Upper lobe of right lung (tissue), 1 donor: ENCODE data around the gene STAB2. TPM values are rescaled to one million over a fixed set of nuclear protein-coding genes. Genes with fewer than 3 reads are reported as not detected.

Source experiments
- ATAC-seq: fragments of 200-7000 bp; cut with Tn5 transposase; one replicate; pipeline ENCODE4 v1.9.1; 2020; ENCODE audit warnings: mild to moderate bottlenecking, moderate library complexity
- DNase-seq: peaks from one replicate; pipeline ENCODE4 v3.0.0-alpha.2; 2020
- H3K27ac ChIP-seq: fragments of 200-600 bp; one replicate; pipeline ENCODE4 v1.8.0; 2022
- H3K27me3 ChIP-seq: fragments of 200-600 bp; one replicate; pipeline ENCODE4 v1.8.0; 2022; ENCODE audit warnings: mild to moderate bottlenecking
- H3K36me3 ChIP-seq: fragments of 200-600 bp; one replicate; pipeline ENCODE4 v1.8.0; 2022
- H3K4me1 ChIP-seq: fragments of 200-600 bp; one replicate; pipeline ENCODE4 v1.8.0; 2022
- H3K4me3 ChIP-seq: fragments of 200-600 bp; one replicate; pipeline ENCODE4 v1.8.0; 2022; ENCODE audit warnings: mild to moderate bottlenecking
- H3K9me3 ChIP-seq: fragments of 200-600 bp; one replicate; pipeline ENCODE4 v1.8.0; 2022
- intact Hi-C: fragments of 100-400 bp; cut with DNase I; formaldehyde crosslinking; loops from one replicate; pipeline ENCODE4 v1.11.0; 2022
- total RNA-seq: library from RNA; stranded (reverse); fragmentation: NEBNext Ultra II Directional; extraction: Animal tissue kit (Norgen Biotek cat#: 25700); gene quantifications from one replicate; pipeline ENCODE4 v1.2.1, GENCODE V29; 2021
- TF ChIP-seq, protein P1 (sequence below): fragments of 200-600 bp; IDR thresholded peaks from one replicate; pipeline ENCODE4 v1.8.0; 2022; ENCODE audit warnings: antibody characterized with exemption
- donor health status: DM: no; HTN: yes; CAD: no; lungs with severe emphysema.

The STAB2 gene
- total RNA-seq, 1 donor from 2014 or later = 2.6 TPM

DNA sequence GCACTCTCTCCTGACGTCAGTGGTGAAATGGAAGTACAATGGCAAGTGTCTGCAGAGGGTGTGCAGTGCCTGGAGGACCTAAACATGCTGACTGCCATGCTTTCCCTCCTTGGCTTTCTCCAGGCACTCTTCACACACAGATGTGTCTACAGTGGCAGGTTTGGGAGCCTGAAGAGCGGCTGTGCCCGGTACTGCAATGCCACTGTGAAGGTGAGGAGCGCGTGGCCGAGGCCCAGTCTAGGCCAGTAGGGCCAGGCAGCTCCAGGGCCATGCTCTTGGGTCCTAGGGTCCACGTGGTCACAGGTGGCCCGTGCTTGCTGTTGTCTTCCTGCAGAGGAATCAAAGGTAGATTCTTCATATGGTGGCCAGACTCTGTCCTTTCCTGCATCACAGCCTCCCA is 81.4 kb downstream of the STAB2 start:
- intact Hi-C loops = no loop called here
- DNase-seq = no peak
- H3K27ac ChIP-seq = no peak overlapping the region
- TF ChIP-seq, protein P1, sequence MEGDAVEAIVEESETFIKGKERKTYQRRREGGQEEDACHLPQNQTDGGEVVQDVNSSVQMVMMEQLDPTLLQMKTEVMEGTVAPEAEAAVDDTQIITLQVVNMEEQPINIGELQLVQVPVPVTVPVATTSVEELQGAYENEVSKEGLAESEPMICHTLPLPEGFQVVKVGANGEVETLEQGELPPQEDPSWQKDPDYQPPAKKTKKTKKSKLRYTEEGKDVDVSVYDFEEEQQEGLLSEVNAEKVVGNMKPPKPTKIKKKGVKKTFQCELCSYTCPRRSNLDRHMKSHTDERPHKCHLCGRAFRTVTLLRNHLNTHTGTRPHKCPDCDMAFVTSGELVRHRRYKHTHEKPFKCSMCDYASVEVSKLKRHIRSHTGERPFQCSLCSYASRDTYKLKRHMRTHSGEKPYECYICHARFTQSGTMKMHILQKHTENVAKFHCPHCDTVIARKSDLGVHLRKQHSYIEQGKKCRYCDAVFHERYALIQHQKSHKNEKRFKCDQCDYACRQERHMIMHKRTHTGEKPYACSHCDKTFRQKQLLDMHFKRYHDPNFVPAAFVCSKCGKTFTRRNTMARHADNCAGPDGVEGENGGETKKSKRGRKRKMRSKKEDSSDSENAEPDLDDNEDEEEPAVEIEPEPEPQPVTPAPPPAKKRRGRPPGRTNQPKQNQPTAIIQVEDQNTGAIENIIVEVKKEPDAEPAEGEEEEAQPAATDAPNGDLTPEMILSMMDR = no peak
- ATAC-seq = no peak
- no peaks in the 10 kb centered on the region for H3K27me3 ChIP-seq
- no peaks in the 10 kb centered on the region for H3K36me3 ChIP-seq
- no peaks in the 10 kb centered on the region for H3K9me3 ChIP-seq
- H3K4me1 ChIP-seq = no peaks in the 10 kb centered on the region
- no peak overlapping the region for H3K4me3 ChIP-seq

DNA sequence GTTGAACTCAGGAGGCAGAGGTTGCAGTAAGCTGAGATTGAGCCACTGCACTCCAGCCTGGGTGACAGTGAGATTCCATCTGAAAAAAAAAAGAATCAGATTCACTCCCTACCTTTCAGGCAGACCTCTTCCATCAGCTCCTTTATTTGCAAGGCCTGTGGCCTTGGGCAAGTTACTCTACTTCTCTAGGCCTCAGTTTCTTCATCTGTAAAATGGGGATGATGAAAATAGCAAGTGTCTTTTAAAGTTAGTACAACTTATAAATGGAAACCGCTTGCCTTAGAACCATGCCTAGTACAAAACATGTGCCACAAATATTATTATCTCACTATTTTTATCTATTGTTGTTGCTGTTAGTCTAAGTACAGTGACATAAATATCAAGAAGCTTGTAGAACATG is 84.3 kb downstream of the STAB2 start:
- Histone ChIP-seq H3K9me3 (no peaks in the 10 kb centered on the region), H3K27me3 (no peaks in the 10 kb centered on the region), H3K27ac (no peak overlapping the region), H3K4me1 (no peaks in the 10 kb centered on the region), H3K36me3 (no peaks in the 10 kb centered on the region), H3K4me3 (no peak overlapping the region)
- TF ChIP-seq, protein P1 = no peak
- ATAC-seq = no peak
- no peak for DNase-seq
- intact Hi-C loops = no loop called here

DNA sequence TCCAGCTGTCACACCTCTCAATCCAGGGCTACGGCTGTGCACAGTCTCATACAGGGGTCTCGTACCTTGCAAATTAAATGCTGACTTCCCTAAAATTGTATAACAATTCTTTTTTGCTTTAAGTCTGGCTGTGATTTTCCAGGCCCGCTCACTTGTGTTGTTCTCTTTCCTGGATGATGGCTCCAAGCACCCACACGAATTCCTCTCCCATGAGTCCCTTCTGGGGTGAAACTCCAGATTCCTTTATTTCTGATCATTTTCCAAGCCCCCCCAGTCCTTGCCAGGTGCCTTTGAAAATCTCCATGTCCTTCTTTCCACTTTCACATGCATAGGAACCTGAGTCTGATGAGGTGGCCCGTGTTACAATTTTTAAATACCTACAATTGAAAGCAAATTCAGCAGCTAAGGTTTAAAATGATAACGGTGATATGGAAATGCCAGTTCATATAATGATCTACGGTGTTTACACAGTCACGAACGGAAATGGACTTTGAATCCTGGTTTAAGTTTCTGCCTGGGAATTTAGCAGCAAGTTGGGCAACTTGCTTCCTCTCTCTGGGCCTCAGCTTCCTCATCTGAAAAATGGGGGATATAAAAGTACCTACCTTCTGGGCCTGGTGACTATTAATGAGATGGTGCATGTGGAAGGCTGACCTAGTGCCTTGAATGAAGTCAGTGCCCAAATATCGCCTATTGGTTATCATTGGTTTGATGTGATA is 85.5 kb downstream of the STAB2 start:
- DNase-seq (no peak), ATAC-seq (no peak)
- TF ChIP-seq, protein P1 = no peak
- Histone ChIP-seq H3K9me3 (no peaks in the 10 kb centered on the region), H3K36me3 (no peaks in the 10 kb centered on the region), H3K4me3 (no peak overlapping the region), H3K27ac (no peak overlapping the region), H3K27me3 (no peaks in the 10 kb centered on the region), H3K4me1 (no peaks in the 10 kb centered on the region)
- intact Hi-C loops = no loop called here

DNA sequence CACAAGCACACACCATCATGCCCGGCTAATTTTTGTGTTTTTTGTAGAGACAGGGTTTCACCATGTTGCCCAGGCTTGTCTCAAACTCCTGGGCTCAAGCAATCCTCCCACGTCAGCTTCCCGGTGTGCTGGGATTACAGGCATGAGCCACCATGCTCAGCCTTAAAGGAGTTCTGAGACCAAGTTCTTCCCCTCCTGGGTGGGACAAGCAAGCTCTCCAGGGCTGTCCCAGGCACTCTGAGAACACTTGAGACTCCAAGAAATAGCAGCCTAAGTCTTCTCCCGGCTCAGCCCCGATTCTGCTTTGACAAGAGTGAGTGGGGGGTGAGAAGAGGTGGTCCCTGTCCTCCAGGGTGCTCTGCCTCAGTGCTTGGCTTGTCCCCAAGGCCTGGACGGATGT is 86.4 kb downstream of the STAB2 start:
- no peak overlapping the region for H3K4me3 ChIP-seq
- H3K9me3 ChIP-seq = no peaks in the 10 kb centered on the region
- TF ChIP-seq, protein P1 = no peak
- H3K36me3 ChIP-seq = no peaks in the 10 kb centered on the region
- no peaks in the 10 kb centered on the region for H3K4me1 ChIP-seq
- intact Hi-C loops = no loop called here
- H3K27ac ChIP-seq = no peak overlapping the region
- no peak for ATAC-seq
- no peak for DNase-seq
- no peaks in the 10 kb centered on the region for H3K27me3 ChIP-seq

DNA sequence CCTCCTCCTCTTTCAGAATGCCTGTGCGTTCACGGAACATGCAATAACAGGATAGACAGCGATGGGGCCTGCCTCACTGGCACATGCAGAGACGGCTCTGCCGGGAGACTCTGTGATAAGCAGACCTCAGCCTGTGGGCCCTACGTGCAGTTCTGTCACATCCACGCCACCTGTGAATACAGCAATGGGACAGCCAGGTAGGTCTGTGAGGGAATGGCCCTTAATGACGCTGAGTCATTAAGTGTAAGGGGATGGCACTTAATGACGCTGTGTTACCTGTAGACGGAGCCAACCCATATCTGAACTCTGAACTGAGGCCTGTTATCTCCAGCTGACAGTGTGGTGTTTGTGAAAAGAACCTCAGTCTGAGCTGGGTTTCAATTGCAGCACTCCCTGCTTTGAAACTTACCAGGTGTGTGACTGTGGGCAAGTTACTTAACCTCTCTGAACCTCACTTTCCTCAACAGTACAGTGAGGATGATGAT is 86.9 kb downstream of the STAB2 start:
- no peak for ATAC-seq
- H3K9me3 ChIP-seq = no peaks in the 10 kb centered on the region
- no peak overlapping the region for H3K27ac ChIP-seq
- TF ChIP-seq, protein P1 = no peak
- no peak for DNase-seq
- no peak overlapping the region for H3K4me3 ChIP-seq
- H3K27me3 ChIP-seq = no peaks in the 10 kb centered on the region
- no peaks in the 10 kb centered on the region for H3K36me3 ChIP-seq
- no peaks in the 10 kb centered on the region for H3K4me1 ChIP-seq
- intact Hi-C loops = no loop called here
